Measurements from ENCODE around the gene FBLN1. TPM values are rescaled to one million over a fixed set of nuclear protein-coding genes. Genes with fewer than 3 reads are reported as not detected.
A peak's percentile ranks its signal among the peaks of the same experiment; 100 is the strongest.

FBLN1 gene
- total RNA-seq, 6 experiments from 2014 or later: 199 to 346 (median 326) TPM

DNA sequence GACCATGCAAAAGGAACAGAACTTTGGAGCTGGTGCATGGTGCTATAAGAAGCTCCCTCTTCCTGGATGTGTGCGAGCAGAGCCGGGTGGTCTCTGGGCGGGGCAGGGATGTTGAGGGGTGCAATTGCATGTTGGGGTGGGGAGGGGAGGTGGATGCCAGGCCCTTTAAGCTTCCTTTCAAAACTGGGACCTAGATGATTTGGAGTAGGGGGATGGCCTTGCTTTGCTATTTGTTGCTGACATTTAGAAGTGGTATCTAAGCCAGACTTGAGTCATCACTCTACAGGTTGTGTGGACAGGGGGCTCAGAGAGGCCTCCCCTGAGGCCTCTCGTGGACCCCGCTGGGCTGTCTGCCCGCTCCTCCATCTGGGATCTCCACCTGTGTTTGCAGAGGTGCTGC lies 24.8 kb downstream of the FBLN1 start:
- H3K36me3 Mint-ChIP-seq (ENCODE audit: low read depth): peaks cover 22% of the 10 kb centered on the region
- peak overlapping the region; percentile 22 for H3K4me3 Mint-ChIP-seq
- H3K9me3 Mint-ChIP-seq: no peaks in the 10 kb centered on the region
- H3K4me1 Mint-ChIP-seq (ENCODE audit: low read depth): peaks cover 62% of the 10 kb centered on the region
- peaks cover 4% of the 10 kb centered on the region; the same call in 1 of the 2 replicates for H3K27me3 Mint-ChIP-seq (ENCODE audit: insufficient read depth)
- no peak for TF ChIP-seq CTCF (IDR thresholded peaks at IDR 0.05)
- peak overlapping the region; percentile 68 for H3K27ac Mint-ChIP-seq
- no peak for DNase-seq

DNA sequence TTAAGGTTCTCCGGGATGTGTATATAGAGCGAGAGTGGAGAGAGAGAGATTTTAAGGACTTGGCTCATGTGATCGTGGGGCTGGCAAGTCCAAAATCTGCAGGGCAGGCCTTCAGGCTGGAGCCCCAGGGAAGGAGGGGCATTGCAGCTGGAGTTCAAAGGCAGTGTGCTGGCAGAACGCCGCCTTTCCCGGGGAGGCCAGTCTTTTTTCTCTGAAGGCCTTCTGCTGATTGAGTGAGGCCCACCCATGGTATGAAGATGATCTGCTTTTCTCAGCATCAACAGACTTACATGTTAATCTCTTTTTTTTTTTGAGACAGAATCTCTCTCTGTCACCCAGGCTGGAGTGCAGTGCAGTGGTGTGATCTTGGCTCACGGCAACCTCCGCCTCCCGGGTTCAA lies 25.4 kb downstream of the FBLN1 start:
- peaks cover 62% of the 10 kb centered on the region for H3K4me1 Mint-ChIP-seq (ENCODE audit: low read depth)
- H3K9me3 Mint-ChIP-seq: no peaks in the 10 kb centered on the region
- H3K27me3 Mint-ChIP-seq (ENCODE audit: insufficient read depth): peaks cover 4% of the 10 kb centered on the region; the same call in 1 of the 2 replicates
- TF ChIP-seq CTCF (IDR thresholded peaks at IDR 0.05): no peak
- peaks cover 17% of the 10 kb centered on the region for H3K36me3 Mint-ChIP-seq (ENCODE audit: low read depth)
- no peak overlapping the region for H3K4me3 Mint-ChIP-seq
- no peak overlapping the region; the same call in 1 of the 2 replicates for H3K27ac Mint-ChIP-seq
- no peak for DNase-seq

GRCh38 chr22:45529105-45529504 lies 26.4 kb downstream of the FBLN1 start:
- no peak overlapping the region for H3K4me3 Mint-ChIP-seq
- H3K27me3 Mint-ChIP-seq (ENCODE audit: insufficient read depth): peaks cover 4% of the 10 kb centered on the region; the same call in 1 of the 2 replicates
- peak overlapping the region; percentile 84; the same call in 1 of the 2 replicates for H3K27ac Mint-ChIP-seq
- H3K36me3 Mint-ChIP-seq (ENCODE audit: low read depth): peaks cover 19% of the 10 kb centered on the region
- no peaks in the 10 kb centered on the region for H3K9me3 Mint-ChIP-seq
- peaks cover 64% of the 10 kb centered on the region for H3K4me1 Mint-ChIP-seq (ENCODE audit: low read depth)
- DNase-seq: no peak
- TF ChIP-seq CTCF (IDR thresholded peaks at IDR 0.05): no peak

DNA sequence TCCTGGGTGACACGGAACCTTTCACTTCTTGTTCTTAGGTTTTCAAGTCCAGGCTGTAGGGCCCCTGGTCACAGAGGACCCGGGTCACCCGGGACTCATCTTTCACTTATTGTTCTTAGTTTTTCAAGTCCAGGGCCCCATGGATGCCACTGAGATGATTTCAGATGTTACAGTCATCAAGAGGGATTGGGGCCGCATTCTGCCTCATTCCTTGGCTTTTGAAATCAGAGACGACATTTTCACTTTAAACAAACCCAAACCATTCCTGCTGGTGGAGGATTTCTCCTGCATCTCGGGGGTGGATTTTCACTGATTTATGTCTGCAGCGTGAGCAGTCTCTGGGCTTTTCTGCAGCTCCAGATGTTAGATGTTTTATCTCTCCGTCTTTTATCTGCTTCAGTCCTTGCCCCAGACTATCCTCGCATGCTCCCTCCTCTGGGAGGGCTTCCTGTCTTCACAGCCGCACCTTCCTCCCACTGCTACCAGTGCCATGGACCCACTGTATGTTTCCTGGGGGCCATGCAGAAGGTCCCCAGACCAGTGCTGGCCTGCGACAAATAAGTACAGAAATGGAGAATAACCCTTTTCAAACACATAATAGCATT lies 27.4 kb downstream of the FBLN1 start:
- H3K4me3 Mint-ChIP-seq: peak overlapping the region; percentile 27
- DNase-seq: peak; percentile 69
- peaks cover 29% of the 10 kb centered on the region for H3K36me3 Mint-ChIP-seq (ENCODE audit: low read depth)
- no peak for TF ChIP-seq CTCF (IDR thresholded peaks at IDR 0.05)
- no peaks in the 10 kb centered on the region for H3K9me3 Mint-ChIP-seq
- H3K27ac Mint-ChIP-seq: peak overlapping the region; percentile 84
- H3K27me3 Mint-ChIP-seq (ENCODE audit: insufficient read depth): peaks cover 4% of the 10 kb centered on the region; the same call in 1 of the 2 replicates
- peaks cover 69% of the 10 kb centered on the region for H3K4me1 Mint-ChIP-seq (ENCODE audit: low read depth)

DNA sequence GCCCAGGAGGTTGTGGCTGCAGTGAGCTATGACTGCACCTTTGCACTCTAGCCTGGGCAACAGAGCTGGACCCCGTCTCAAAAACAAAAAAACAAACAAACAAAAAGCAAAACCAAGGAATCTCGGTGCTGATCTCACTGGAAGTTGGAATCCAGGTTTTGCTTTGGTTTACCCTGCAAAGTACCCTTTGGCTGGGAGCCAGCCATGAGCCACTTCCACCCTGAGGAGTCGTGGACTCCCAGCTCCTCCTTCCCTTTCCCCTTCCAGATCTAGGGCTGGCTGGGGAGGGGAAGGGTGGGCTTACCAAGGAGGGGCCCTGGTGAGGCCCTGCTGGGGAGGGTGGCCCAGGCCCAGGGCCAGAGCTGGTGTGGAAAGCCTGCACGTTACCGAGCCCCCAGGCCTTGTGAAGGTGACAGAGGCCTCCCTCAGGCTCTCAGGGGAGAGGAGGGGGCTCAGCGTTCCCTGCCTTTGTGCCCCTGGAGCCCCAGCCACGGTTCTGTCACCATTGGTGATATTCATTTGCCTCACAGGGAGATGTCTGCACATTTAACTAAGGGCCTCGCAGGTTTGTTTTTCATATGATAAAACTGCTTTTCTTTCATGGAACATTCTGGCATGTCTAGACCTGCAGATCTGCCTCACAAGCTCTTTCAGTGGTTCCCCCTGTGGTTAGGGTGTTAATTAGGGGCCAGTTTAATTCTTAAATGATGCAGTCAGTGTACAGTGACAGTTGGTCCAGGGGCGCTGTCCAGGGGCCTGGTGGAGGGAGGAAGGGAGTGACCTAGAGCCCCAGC lies 29.0 kb downstream of the FBLN1 start:
- Mint-ChIP-seq H3K36me3 (ENCODE audit: low read depth) (peaks cover 34% of the 10 kb centered on the region), H3K9me3 (no peaks in the 10 kb centered on the region), H3K4me1 (ENCODE audit: low read depth) (peaks cover 71% of the 10 kb centered on the region), H3K4me3 (peak overlapping the region; percentile 45; the same call in 1 of the 2 replicates), H3K27ac (no peak overlapping the region; the same call in 1 of the 2 replicates), H3K27me3 (ENCODE audit: insufficient read depth) (peaks cover 6% of the 10 kb centered on the region)
- no peak for TF ChIP-seq CTCF (IDR thresholded peaks at IDR 0.05)
- no peak for DNase-seq
